GM23338 (cell line): Measurements from ENCODE around the gene GRAMD1B. TPM values are rescaled to one million over a fixed set of nuclear protein-coding genes. Genes with fewer than 3 reads are reported as not detected.
A peak's percentile ranks its signal among the peaks of the same experiment; 100 is the strongest.

ENCODE experiments used
- ATAC-seq: fragments of 200-7000 bp; cut with Tn5 transposase; 3 replicates; pipeline ENCODE4 v1.9.1; 2020
- DNase-seq: peaks from one replicate; pipeline ENCODE4 v3.0.0-alpha.2; 2015; ENCODE audit warnings: low spot score
- H2AFZ ChIP-seq: fragments of 200-600 bp; sonication (generic); 2 replicates; pipeline ENCODE4 v1.8.0; 2016; ENCODE audit warnings: antibody characterized with exemption, mild to moderate bottlenecking, moderate library complexity
- H3F3A ChIP-seq: fragments of 200-600 bp; sonication (generic); replicated peaks from 2 replicates; pipeline ENCODE4 v1.8.0; 2017; ENCODE audit warnings: antibody characterized with exemption, mixed run types, low read depth
- H3K27ac ChIP-seq: fragments of 200-600 bp; sonication (generic); 2 replicates; pipeline ENCODE4 v1.6.1; 2016; ENCODE audit warnings: low read depth
- H3K27me3 ChIP-seq: fragments of 200-600 bp; sonication (generic); 2 replicates; pipeline ENCODE4 v1.8.0; 2016; ENCODE audit warnings: mild to moderate bottlenecking, mixed run types, moderate library complexity; ENCODE audit not compliant: insufficient read depth
- H3K36me3 ChIP-seq: fragments of 200-600 bp; sonication (generic); 2 replicates; pipeline ENCODE4 v1.8.0; 2016; ENCODE audit warnings: mild to moderate bottlenecking; ENCODE audit not compliant: insufficient read depth
- H3K4me1 ChIP-seq: fragments of 200-600 bp; sonication (generic); 2 replicates; pipeline ENCODE4 v1.8.0; 2016; ENCODE audit warnings: mild to moderate bottlenecking, moderate library complexity; ENCODE audit not compliant: insufficient read depth
- H3K4me2 ChIP-seq: fragments of 200-600 bp; sonication (generic); 2 replicates; pipeline ENCODE4 v1.7.1; 2017; ENCODE audit warnings: mixed run types
- H3K4me3 ChIP-seq: fragments of 200-600 bp; sonication (generic); 2 replicates; pipeline ENCODE4 v1.6.1; 2016; ENCODE audit warnings: mixed run types
- H3K79me2 ChIP-seq: fragments of 200-600 bp; sonication (generic); replicated peaks from 2 replicates; pipeline ENCODE4 v1.8.0; 2017; ENCODE audit warnings: mild to moderate bottlenecking; ENCODE audit not compliant: insufficient read depth
- H3K9me2 ChIP-seq: fragments of 200-600 bp; sonication (generic); 2 replicates; pipeline ENCODE4 v1.8.0; 2017; ENCODE audit not compliant: insufficient read depth
- H4K20me1 ChIP-seq: fragments of 200-600 bp; sonication (generic); replicated peaks from 2 replicates; pipeline ENCODE4 v1.8.0; 2017; ENCODE audit warnings: mild to moderate bottlenecking; ENCODE audit not compliant: insufficient read depth
- H3K27ac Mint-ChIP-seq: 2 replicates; pipeline ENCODE4 v1.8.0; 2020; ENCODE audit warnings: inconsistent platforms, mild to moderate bottlenecking, moderate library complexity, mixed read lengths
- H3K27me3 Mint-ChIP-seq: 3 replicates; pipeline ENCODE4 v1.8.0; 2022; ENCODE audit warnings: low read depth, mild to moderate bottlenecking, moderate library complexity, mixed read lengths, inconsistent platforms; ENCODE audit not compliant: insufficient read depth, poor library complexity
- H3K36me3 Mint-ChIP-seq: 3 replicates; pipeline ENCODE4 v1.8.0; 2021; ENCODE audit warnings: low read depth, mild to moderate bottlenecking, inconsistent platforms, moderate library complexity, mixed read lengths
- H3K4me1 Mint-ChIP-seq: 3 replicates; pipeline ENCODE4 v1.8.0; 2020; ENCODE audit warnings: mild to moderate bottlenecking, inconsistent platforms, mixed read lengths
- H3K4me3 Mint-ChIP-seq: 3 replicates; pipeline ENCODE4 v1.8.0; 2021; ENCODE audit warnings: moderate library complexity, mild to moderate bottlenecking, inconsistent platforms, mixed read lengths
- H3K9me3 Mint-ChIP-seq: 3 replicates; pipeline ENCODE4 v1.8.0; 2020; ENCODE audit warnings: moderate library complexity, mild to moderate bottlenecking, inconsistent platforms, mixed read lengths
- CTCF ChIP-seq, 2 experiments: fragments of 200-600 bp in 1 of 2; sonication (generic) in 1 of 2; conservative IDR thresholded peaks; 2 replicates each; pipeline versions ENCODE4 v1.5.1 to v1.6.1; 2016 to 2017; ENCODE audit warnings: antibody characterized with exemption in 2 of 2, low read depth in 2 of 2, mild to moderate bottlenecking in 2 of 2, moderate library complexity in 1 of 2
- EZH2 ChIP-seq: fragments of 200-600 bp; sonication (generic); IDR thresholded peaks from one replicate; pipeline ENCODE4 v1.8.0; 2017; ENCODE audit warnings: antibody characterized with exemption, mild to moderate bottlenecking, low read depth; ENCODE audit not compliant: unreplicated experiment
- EZH2phosphoT487 ChIP-seq: fragments of 200-600 bp; sonication (generic); IDR thresholded peaks from one replicate; pipeline ENCODE4 v1.8.1; 2018; ENCODE audit warnings: antibody characterized with exemption; ENCODE audit not compliant: unreplicated experiment
- JUNB ChIP-seq: IDR thresholded peaks from one replicate; pipeline ENCODE4 v1.6.1; 2016; ENCODE audit warnings: antibody characterized with exemption; ENCODE audit not compliant: unreplicated experiment
- POLR2AphosphoS5 ChIP-seq: IDR thresholded peaks from 2 replicates; pipeline ENCODE4 v1.6.1; 2016; ENCODE audit warnings: antibody characterized with exemption, low read depth
- ZNF114 ChIP-seq: fragments of 250-450 bp; sonication (Bioruptor Pico); IDR thresholded peaks from 2 replicates; pipeline ENCODE4 v1.5.0; 2020; ENCODE audit warnings: mild to moderate bottlenecking, moderate library complexity
- ZNF331 ChIP-seq: fragments of 250-450 bp; sonication (Bioruptor Pico); IDR thresholded peaks from 2 replicates; pipeline ENCODE4 v1.5.0; 2020; ENCODE audit warnings: low read depth, mild to moderate bottlenecking, moderate library complexity
- polyA plus RNA-seq: library from polyadenylated mRNA; unstranded; fragments of >200 nt; fragmentation: Nextera tagmentation; extraction: Ambion mirVana; gene quantifications from 2 replicates; pipeline ENCODE4 v1.2.1, GENCODE V29; 2016
- total RNA-seq: library from RNA; depleted of rRNA; stranded (reverse); fragments of >200 nt; shearing (Covaris generic); gene quantifications from 2 replicates; pipeline ENCODE4 v1.2.3, GENCODE V29; 2014
- TF ChIP-seq, protein P1 (sequence below): IDR thresholded peaks from 2 replicates; pipeline ENCODE4 v1.6.1; 2016; ENCODE audit warnings: antibody characterized with exemption
- TF ChIP-seq, protein P2 (sequence below): IDR thresholded peaks from one replicate; pipeline ENCODE4 v1.6.1; 2018; ENCODE audit warnings: antibody characterized with exemption; ENCODE audit not compliant: unreplicated experiment

The GRAMD1B gene
- total and polyA plus RNA-seq, 2 experiments from 2014 or later, result 3.7 to 24.3 TPM

- Histone ChIP-seq H3K27ac (no peak overlapping the region), H2AFZ (no peak overlapping the region), H4K20me1 (no peaks in the 10 kb centered on the region), H3K4me3 (peak overlapping the region; percentile 39), H3K79me2 (no peaks in the 10 kb centered on the region; the same call in 1 of the 2 replicates), H3F3A (no peaks in the 10 kb centered on the region; the same call in 1 of the 2 replicates), H3K9me2 (0 out of 2 replicates have a peak, but pooled peaks cover 5% of the 10 kb centered on the region), H3K27me3 (no peaks in the 10 kb centered on the region), H3K4me2 (peak overlapping the region; percentile 74), H3K4me1 (peaks cover 10% of the 10 kb centered on the region), H3K36me3 (no peaks in the 10 kb centered on the region)
- ATAC-seq, result peak; percentile 83
- DNase-seq, result peak; percentile 89
- TF ChIP-seq CTCF (conservative IDR thresholded peaks at IDR 0.05; ENCODE audit: low read depth in 2 of 2), result peak; percentile 82 to 99
- no peak for TF ChIP-seq ZNF114 (CRISPR knock-in tag)
- Mint-ChIP-seq H3K4me1 (peaks cover 35% of the 10 kb centered on the region), H3K4me3 (peak overlapping the region; percentile 25), H3K27ac (no peak overlapping the region), H3K36me3 (peaks cover 5% of the 10 kb centered on the region; the same call in 1 of the 3 replicates), H3K9me3 (peaks cover 3% of the 10 kb centered on the region; the same call in 1 of the 3 replicates), H3K27me3 (peaks cover 15% of the 10 kb centered on the region)
These were observed 150.6 kb downstream of the GRAMD1B start for GRCh38 chr11:123580557-123581275.

DNA sequence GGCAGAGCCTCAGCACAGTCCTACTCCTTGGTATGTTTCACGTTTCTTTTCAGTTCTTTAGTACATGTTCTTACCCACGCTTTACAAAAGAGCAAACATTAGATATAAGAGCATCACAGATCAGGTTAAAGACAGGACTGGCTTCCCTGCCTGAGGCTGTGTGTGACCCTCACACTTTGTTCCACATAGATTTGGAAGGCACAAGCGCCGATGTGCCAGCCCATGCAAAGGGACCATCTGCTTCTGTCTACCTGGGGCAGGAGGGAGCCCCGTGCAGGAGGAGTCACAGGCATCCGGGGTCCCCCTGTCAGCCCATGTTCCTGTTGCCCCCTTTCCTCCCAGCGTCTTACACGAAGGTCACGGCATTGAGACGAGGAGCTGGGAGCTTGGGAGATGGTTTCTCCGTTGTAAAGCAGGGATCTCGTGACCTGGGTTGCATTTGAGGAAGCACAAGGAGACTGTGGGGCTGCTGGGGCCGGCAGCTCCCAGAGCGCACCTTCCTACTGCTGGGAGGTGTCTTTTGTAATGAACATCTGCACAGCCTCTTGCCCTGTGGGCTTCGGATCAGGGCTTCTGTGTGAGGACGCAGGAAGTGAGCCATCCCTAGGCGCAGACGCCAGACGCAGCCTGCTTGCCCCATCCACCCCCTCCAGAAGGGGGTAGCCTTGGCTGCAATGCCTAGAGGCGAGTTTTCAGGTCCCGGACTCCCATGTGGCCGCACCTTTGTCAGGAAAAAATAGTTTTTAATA, 151.8 kb downstream of the GRAMD1B start:
- no peak overlapping the region for H2AFZ ChIP-seq
- no peak overlapping the region for H3K27ac ChIP-seq
- H3K27me3 Mint-ChIP-seq, result peaks cover 15% of the 10 kb centered on the region
- TF ChIP-seq, protein P1, sequence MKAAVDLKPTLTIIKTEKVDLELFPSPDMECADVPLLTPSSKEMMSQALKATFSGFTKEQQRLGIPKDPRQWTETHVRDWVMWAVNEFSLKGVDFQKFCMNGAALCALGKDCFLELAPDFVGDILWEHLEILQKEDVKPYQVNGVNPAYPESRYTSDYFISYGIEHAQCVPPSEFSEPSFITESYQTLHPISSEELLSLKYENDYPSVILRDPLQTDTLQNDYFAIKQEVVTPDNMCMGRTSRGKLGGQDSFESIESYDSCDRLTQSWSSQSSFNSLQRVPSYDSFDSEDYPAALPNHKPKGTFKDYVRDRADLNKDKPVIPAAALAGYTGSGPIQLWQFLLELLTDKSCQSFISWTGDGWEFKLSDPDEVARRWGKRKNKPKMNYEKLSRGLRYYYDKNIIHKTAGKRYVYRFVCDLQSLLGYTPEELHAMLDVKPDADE, result no peak
- TF ChIP-seq JUNB (no peak), POLR2AphosphoS5 (no peak), ZNF114 (CRISPR knock-in tag) (no peak), EZH2phosphoT487 (no peak), ZNF331 (no peak), EZH2 (no peak)
- TF ChIP-seq, protein P2, sequence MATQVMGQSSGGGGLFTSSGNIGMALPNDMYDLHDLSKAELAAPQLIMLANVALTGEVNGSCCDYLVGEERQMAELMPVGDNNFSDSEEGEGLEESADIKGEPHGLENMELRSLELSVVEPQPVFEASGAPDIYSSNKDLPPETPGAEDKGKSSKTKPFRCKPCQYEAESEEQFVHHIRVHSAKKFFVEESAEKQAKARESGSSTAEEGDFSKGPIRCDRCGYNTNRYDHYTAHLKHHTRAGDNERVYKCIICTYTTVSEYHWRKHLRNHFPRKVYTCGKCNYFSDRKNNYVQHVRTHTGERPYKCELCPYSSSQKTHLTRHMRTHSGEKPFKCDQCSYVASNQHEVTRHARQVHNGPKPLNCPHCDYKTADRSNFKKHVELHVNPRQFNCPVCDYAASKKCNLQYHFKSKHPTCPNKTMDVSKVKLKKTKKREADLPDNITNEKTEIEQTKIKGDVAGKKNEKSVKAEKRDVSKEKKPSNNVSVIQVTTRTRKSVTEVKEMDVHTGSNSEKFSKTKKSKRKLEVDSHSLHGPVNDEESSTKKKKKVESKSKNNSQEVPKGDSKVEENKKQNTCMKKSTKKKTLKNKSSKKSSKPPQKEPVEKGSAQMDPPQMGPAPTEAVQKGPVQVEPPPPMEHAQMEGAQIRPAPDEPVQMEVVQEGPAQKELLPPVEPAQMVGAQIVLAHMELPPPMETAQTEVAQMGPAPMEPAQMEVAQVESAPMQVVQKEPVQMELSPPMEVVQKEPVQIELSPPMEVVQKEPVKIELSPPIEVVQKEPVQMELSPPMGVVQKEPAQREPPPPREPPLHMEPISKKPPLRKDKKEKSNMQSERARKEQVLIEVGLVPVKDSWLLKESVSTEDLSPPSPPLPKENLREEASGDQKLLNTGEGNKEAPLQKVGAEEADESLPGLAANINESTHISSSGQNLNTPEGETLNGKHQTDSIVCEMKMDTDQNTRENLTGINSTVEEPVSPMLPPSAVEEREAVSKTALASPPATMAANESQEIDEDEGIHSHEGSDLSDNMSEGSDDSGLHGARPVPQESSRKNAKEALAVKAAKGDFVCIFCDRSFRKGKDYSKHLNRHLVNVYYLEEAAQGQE, result no peak

More for the DNA sequence above, 151.8 kb downstream of the GRAMD1B start:
- Histone ChIP-seq H4K20me1 (no peaks in the 10 kb centered on the region), H3F3A (no peaks in the 10 kb centered on the region; the same call in 1 of the 2 replicates), H3K79me2 (no peaks in the 10 kb centered on the region; the same call in 1 of the 2 replicates), H3K4me1 (peaks cover 10% of the 10 kb centered on the region), H3K27me3 (no peaks in the 10 kb centered on the region), H3K4me3 (no peak overlapping the region), H3K9me2 (0 out of 2 replicates have a peak, but pooled peaks cover 5% of the 10 kb centered on the region), H3K36me3 (no peaks in the 10 kb centered on the region), H3K4me2 (no peak overlapping the region)
- no peak overlapping the region for H3K27ac Mint-ChIP-seq
- ATAC-seq (no peak), DNase-seq (no peak)
- H3K4me3 Mint-ChIP-seq, result no peak overlapping the region
- H3K36me3 Mint-ChIP-seq, result peaks cover 5% of the 10 kb centered on the region; the same call in 1 of the 3 replicates
- peaks cover 3% of the 10 kb centered on the region; the same call in 1 of the 3 replicates for H3K9me3 Mint-ChIP-seq
- H3K4me1 Mint-ChIP-seq, result peaks cover 37% of the 10 kb centered on the region
